ENCODE data around the gene CFAP298. TPM values are rescaled to one million over a fixed set of nuclear protein-coding genes. Genes with fewer than 3 reads are reported as not detected.
"Not testable (repeated sequence)": the region's sequence is repeated elsewhere in the genome, so short reads cannot be mapped to it uniquely, and the experiment has no call there.

Gene CFAP298
- 10 to 100 TPM; 39.5 to 47.9 TPM for total RNA-seq

- CTCF ChIA-PET = interaction anchor here (0.6 to 1.4 kb wide), 5 partner anchors 11 to 218 kb away, joined by 3 to 9 read pairs (median 4); no protein-coding TSS in a partner anchor
Observed at GRCh38 chr21:32612075-32612998, at the start of gene CFAP298. CFAP298 (minus strand) TSS chr21:32612377; CDS start chr21:32612243, 134 bp downstream.

GRCh38 chr21:32661026-32661782, 49.0 kb upstream of the CFAP298 start:
- H3K27ac Mint-ChIP-seq; H3K27me3 Mint-ChIP-seq; DNase-seq; ATAC-seq; intact Hi-C loops (cut with DNase I, micrococcal nuclease); POLR2A ChIA-PET; H3K4me3 Mint-ChIP-seq; H3K4me1 Mint-ChIP-seq; H3K9me3 Mint-ChIP-seq (ENCODE audit: low read depth): not testable (repeated sequence)
- CTCF ChIA-PET = interaction anchor here (0.6 kb wide), 2 partner anchors 102 to 469 kb away, joined by 3 to 4 read pairs; no protein-coding TSS in a partner anchor
- peaks cover 72% of the 10 kb centered on the region for H3K36me3 Mint-ChIP-seq (ENCODE audit: low read depth)

More at GRCh38 chr21:32612075-32612998, at the start of gene CFAP298:
- peaks cover 9% of the 10 kb centered on the region for H3K4me1 Mint-ChIP-seq
- H3K27ac Mint-ChIP-seq = peak within 1 kb of the TSS; percentile 90
- intact Hi-C loops (cut with DNase I, micrococcal nuclease) = loop anchor here (1.0 to 5.0 kb wide), 13 partner anchors 44 to 1029 kb away; partner anchors contain the start of genes MIS18A (in 2 of the 2), URB1 (in 2 of the 2), CRYZL1 (in 1 of the 2) and DNAJC28 (in 1 of the 2)
- DNase-seq (peak; percentile 92), ATAC-seq (peak; percentile 90)
- peak within 1 kb of the TSS; percentile 96 for H3K4me3 Mint-ChIP-seq
- H3K36me3 Mint-ChIP-seq (ENCODE audit: low read depth) = peaks cover 16% of the 10 kb centered on the region
- H3K9me3 Mint-ChIP-seq (ENCODE audit: low read depth) = no peaks in the 10 kb centered on the region
- H3K27me3 Mint-ChIP-seq = no peaks in the 10 kb centered on the region
- POLR2A ChIA-PET = interaction anchor here (0.6 to 0.8 kb wide), 2 partner anchors 84 to 159 kb away, joined by 3 read pairs; partner anchors contain the start of gene PAXBP1

- H3K27ac Mint-ChIP-seq = no peak overlapping the region
- no peaks in the 10 kb centered on the region for H3K4me1 Mint-ChIP-seq
- DNase-seq (no peak), ATAC-seq (no peak)
- ChIA-PET CTCF (no interaction called here), POLR2A (no interaction called here)
- H3K27me3 Mint-ChIP-seq = no peaks in the 10 kb centered on the region
- no peaks in the 10 kb centered on the region for H3K9me3 Mint-ChIP-seq (ENCODE audit: low read depth)
- H3K4me3 Mint-ChIP-seq = no peak overlapping the region
- intact Hi-C loops (cut with DNase I, micrococcal nuclease) = no loop called here
- H3K36me3 Mint-ChIP-seq (ENCODE audit: low read depth) = peaks cover 45% of the 10 kb centered on the region
Observed at GRCh38 chr21:32658524-32658923, 46.3 kb upstream of the CFAP298 start.

- Mint-ChIP-seq H3K4me3 (no peak overlapping the region), H3K36me3 (ENCODE audit: low read depth) (peaks cover 18% of the 10 kb centered on the region), H3K27ac (no peak overlapping the region), H3K9me3 (ENCODE audit: low read depth) (no peaks in the 10 kb centered on the region), H3K27me3 (no peaks in the 10 kb centered on the region), H3K4me1 (peaks cover 3% of the 10 kb centered on the region)
- intact Hi-C loops (cut with DNase I, micrococcal nuclease) = loop anchor here (1.0 kb wide), 2 partner anchors 173 to 174 kb away; no protein-coding TSS in a partner anchor
- CTCF ChIA-PET = interaction anchor here (0.6 to 1.5 kb wide), 9 partner anchors 9 to 1127 kb away, joined by 3 to 11 read pairs (median 3); no protein-coding TSS in a partner anchor
- ATAC-seq (peak; percentile 69), DNase-seq (peak; percentile 51)
- POLR2A ChIA-PET = no interaction called here
Observed at GRCh38 chr21:32653326-32653901, 41.2 kb upstream of the CFAP298 start.

- H3K9me3 Mint-ChIP-seq (ENCODE audit: low read depth) = no peaks in the 10 kb centered on the region
- H3K4me1 Mint-ChIP-seq = peaks cover 3% of the 10 kb centered on the region
- H3K27ac Mint-ChIP-seq = no peak overlapping the region
- no peak for DNase-seq
- ChIA-PET POLR2A (no interaction called here), CTCF (interaction anchor here (0.9 to 1.0 kb wide), 2 partner anchors 88 to 178 kb away, joined by 3 read pairs; no protein-coding TSS in a partner anchor)
- H3K27me3 Mint-ChIP-seq = no peaks in the 10 kb centered on the region
- no peak overlapping the region for H3K4me3 Mint-ChIP-seq
- H3K36me3 Mint-ChIP-seq (ENCODE audit: low read depth) = peaks cover 7% of the 10 kb centered on the region
- ATAC-seq = no peak
- intact Hi-C loops (cut with DNase I, micrococcal nuclease) = no loop called here
Observed at GRCh38 chr21:32648165-32648564, 36.0 kb upstream of the CFAP298 start.

GRCh38 chr21:32645261-32646182, 33.3 kb upstream of the CFAP298 start:
- no peak overlapping the region for H3K27ac Mint-ChIP-seq
- no peak for DNase-seq
- POLR2A ChIA-PET = no interaction called here
- no peaks in the 10 kb centered on the region for H3K9me3 Mint-ChIP-seq (ENCODE audit: low read depth)
- ATAC-seq = no peak
- CTCF ChIA-PET = no interaction called here
- no peaks in the 10 kb centered on the region for H3K4me1 Mint-ChIP-seq
- no peaks in the 10 kb centered on the region for H3K27me3 Mint-ChIP-seq
- intact Hi-C loops (cut with DNase I, micrococcal nuclease) = no loop called here
- no peak overlapping the region for H3K4me3 Mint-ChIP-seq
- peaks cover 6% of the 10 kb centered on the region for H3K36me3 Mint-ChIP-seq (ENCODE audit: low read depth)

- Mint-ChIP-seq H3K36me3 (ENCODE audit: low read depth) (peaks cover 21% of the 10 kb centered on the region), H3K9me3 (ENCODE audit: low read depth) (no peaks in the 10 kb centered on the region), H3K4me1 (no peaks in the 10 kb centered on the region), H3K4me3 (no peak overlapping the region), H3K27me3 (no peaks in the 10 kb centered on the region), H3K27ac (no peak overlapping the region)
- intact Hi-C loops (cut with DNase I, micrococcal nuclease) = no loop called here
- ATAC-seq = no peak
- POLR2A ChIA-PET = no interaction called here
- DNase-seq = no peak
- CTCF ChIA-PET = interaction anchor here (0.6 kb wide), 1 partner anchor 250 kb away, joined by 3 read pairs; no protein-coding TSS in a partner anchor
Observed at GRCh38 chr21:32641710-32642698, 29.8 kb upstream of the CFAP298 start.

- Mint-ChIP-seq H3K36me3 (ENCODE audit: low read depth) (peaks cover 14% of the 10 kb centered on the region), H3K4me3 (no peak overlapping the region), H3K4me1 (no peaks in the 10 kb centered on the region), H3K9me3 (ENCODE audit: low read depth) (peaks cover 2% of the 10 kb centered on the region), H3K27ac (no peak overlapping the region), H3K27me3 (peaks cover 2% of the 10 kb centered on the region)
- DNase-seq = no peak
- ChIA-PET POLR2A (no interaction called here), CTCF (interaction anchor here (0.6 to 1.0 kb wide), 3 partner anchors 26 to 183 kb away, joined by 3 to 4 read pairs (median 3); no protein-coding TSS in a partner anchor)
- no peak for ATAC-seq
- intact Hi-C loops (cut with DNase I, micrococcal nuclease) = no loop called here
Observed at GRCh38 chr21:32626621-32627196, 14.5 kb upstream of the CFAP298 start.

GRCh38 chr21:32618218-32618617, 6.0 kb upstream of the CFAP298 start:
- intact Hi-C loops (cut with DNase I, micrococcal nuclease); H3K9me3 Mint-ChIP-seq (ENCODE audit: low read depth); H3K4me3 Mint-ChIP-seq; H3K36me3 Mint-ChIP-seq (ENCODE audit: low read depth); H3K27ac Mint-ChIP-seq; H3K4me1 Mint-ChIP-seq; ATAC-seq; DNase-seq; POLR2A ChIA-PET; CTCF ChIA-PET: not testable (repeated sequence)
- peaks cover 11% of the 10 kb centered on the region for H3K27me3 Mint-ChIP-seq
